Neural cell (in vitro differentiated cells): ENCODE measurements around the gene FEM1B. TPM values are rescaled to one million over a fixed set of nuclear protein-coding genes. Genes with fewer than 3 reads are reported as not detected.
"Not testable (repeated sequence)": the region's sequence is repeated elsewhere in the genome, so short reads cannot be mapped to it uniquely, and the experiment has no call there.

Source experiments
- H2AFZ ChIP-seq: fragments of 200-600, 300-800 bp; sonication (generic), shearing (Covaris generic); 2 replicates; pipeline ENCODE4 v1.6.0; 2014; ENCODE audit warnings: low read depth, mild to moderate bottlenecking, antibody characterized with exemption, low read length, moderate library complexity
- H3F3A ChIP-seq: fragments of 200-600 bp; shearing (Covaris generic); 2 replicates; pipeline ENCODE4 v1.6.1; 2016; ENCODE audit warnings: mild to moderate bottlenecking, moderate library complexity, mixed read lengths, antibody characterized with exemption, low read length; ENCODE audit not compliant: insufficient read depth, poor library complexity, severe bottlenecking
- H3K27ac ChIP-seq: fragments of 200-600, 300-800 bp; sonication (generic), shearing (Covaris generic); 2 replicates; pipeline ENCODE4 v1.5.1; 2014; ENCODE audit warnings: mild to moderate bottlenecking, low read length, moderate library complexity
- H3K27me3 ChIP-seq: fragments of 300-800, 200-600 bp; sonication (generic), shearing (Covaris generic); 2 replicates; pipeline ENCODE4 v1.6.0; 2014; ENCODE audit warnings: mild to moderate bottlenecking, low read depth, low read length, moderate library complexity; ENCODE audit not compliant: insufficient read depth
- H3K36me3 ChIP-seq: fragments of 300-800, 200-600 bp; sonication (generic), shearing (Covaris generic); 2 replicates; pipeline ENCODE4 v1.5.1; 2014; ENCODE audit warnings: mild to moderate bottlenecking, antibody characterized with exemption, low read length, moderate library complexity; ENCODE audit not compliant: insufficient read depth
- H3K4me2 ChIP-seq: fragments of 300-800, 200-600 bp; sonication (generic), shearing (Covaris generic); 2 replicates; pipeline ENCODE4 v1.6.0; 2014; ENCODE audit warnings: mild to moderate bottlenecking, low read length
- H3K4me3 ChIP-seq: fragments of 300-800, 200-600 bp; sonication (generic), shearing (Covaris generic); 2 replicates; pipeline ENCODE4 v1.5.1; 2014; ENCODE audit warnings: mild to moderate bottlenecking, low read length, moderate library complexity
- H3K79me2 ChIP-seq: fragments of 200-600 bp; shearing (Covaris generic); replicated peaks from 2 replicates; pipeline ENCODE4 v1.6.0; 2014; ENCODE audit warnings: mild to moderate bottlenecking, low read length, moderate library complexity; ENCODE audit not compliant: insufficient read depth
- H3K9ac ChIP-seq: fragments of 300-800, 200-600 bp; sonication (generic), shearing (Covaris generic); 2 replicates; pipeline ENCODE4 v1.6.1; 2016; ENCODE audit warnings: mild to moderate bottlenecking, low read length, mixed read lengths
- H3K9me2 ChIP-seq: fragments of 200-600 bp; shearing (Covaris generic); 2 replicates; pipeline ENCODE4 v1.6.1; 2016; ENCODE audit warnings: mild to moderate bottlenecking, low read length, mixed read lengths; ENCODE audit not compliant: insufficient read depth
- H3K9me3 ChIP-seq: fragments of 200-600, 300-800 bp; sonication (generic), shearing (Covaris generic); 2 replicates; pipeline ENCODE4 v1.6.1; 2016; ENCODE audit warnings: mild to moderate bottlenecking, mixed run types, low read length, moderate library complexity, mixed read lengths
- H4K20me1 ChIP-seq: fragments of 200-600 bp; shearing (Covaris generic); 2 replicates; pipeline ENCODE4 v1.6.1; 2016; ENCODE audit warnings: mild to moderate bottlenecking, mixed run types; ENCODE audit not compliant: insufficient read depth
- EP300 ChIP-seq: fragments of 450-650 bp; conservative IDR thresholded peaks from 2 replicates; pipeline ENCODE4 v1.6.1; 2014; ENCODE audit warnings: antibody characterized with exemption, mild to moderate bottlenecking, moderate library complexity; ENCODE audit not compliant: poor library complexity, severe bottlenecking
- EZH2 ChIP-seq: fragments of 200-600, 300-800 bp; shearing (Covaris generic), sonication (generic); IDR thresholded peaks from 2 replicates; pipeline ENCODE4 v1.6.1; 2014; ENCODE audit warnings: antibody characterized with exemption, low read length, borderline replicate concordance, mild to moderate bottlenecking; ENCODE audit not compliant: insufficient read depth, poor library complexity, severe bottlenecking
- MXI1 ChIP-seq: fragments of 450-650 bp; conservative IDR thresholded peaks from 2 replicates; pipeline ENCODE4 v1.6.1; 2014; ENCODE audit warnings: antibody characterized with exemption, mild to moderate bottlenecking; ENCODE audit not compliant: poor library complexity, severe bottlenecking
- POLR2AphosphoS5 ChIP-seq: IDR thresholded peaks from 2 replicates; pipeline ENCODE4 v1.6.1; 2012
- RAD21 ChIP-seq: fragments of 450-650 bp; conservative IDR thresholded peaks from 2 replicates; pipeline ENCODE4 v1.6.1; 2014; ENCODE audit warnings: antibody characterized with exemption, mild to moderate bottlenecking, moderate library complexity
- SMC3 ChIP-seq: fragments of 450-650 bp; conservative IDR thresholded peaks from 2 replicates; pipeline ENCODE4 v1.6.1; 2014; ENCODE audit warnings: antibody characterized with exemption, mild to moderate bottlenecking, moderate library complexity; ENCODE audit not compliant: poor library complexity
- TAF1 ChIP-seq: IDR thresholded peaks from 2 replicates; pipeline ENCODE4 v1.6.1; 2012; ENCODE audit warnings: low read depth
- polyA plus RNA-seq: library from polyadenylated mRNA; depleted of rRNA; stranded (reverse); fragments of >200 nt; gene quantifications from 2 replicates; pipeline ENCODE4 v1.2.3, GENCODE V29; 2014
- TF ChIP-seq, protein P1 (sequence below): fragments of 450-650 bp; IDR thresholded peaks from 2 replicates; pipeline ENCODE4 v1.5.1; 2014; ENCODE audit warnings: antibody characterized with exemption, mild to moderate bottlenecking, moderate library complexity; ENCODE audit not compliant: poor library complexity, severe bottlenecking
- TF ChIP-seq, protein P2 (sequence below): IDR thresholded peaks from 2 replicates; pipeline ENCODE4 v1.6.1; 2012; ENCODE audit warnings: borderline replicate concordance

The FEM1B gene
- polyA plus RNA-seq, 1 donor from 2014 or later, result 58.0 TPM

DNA sequence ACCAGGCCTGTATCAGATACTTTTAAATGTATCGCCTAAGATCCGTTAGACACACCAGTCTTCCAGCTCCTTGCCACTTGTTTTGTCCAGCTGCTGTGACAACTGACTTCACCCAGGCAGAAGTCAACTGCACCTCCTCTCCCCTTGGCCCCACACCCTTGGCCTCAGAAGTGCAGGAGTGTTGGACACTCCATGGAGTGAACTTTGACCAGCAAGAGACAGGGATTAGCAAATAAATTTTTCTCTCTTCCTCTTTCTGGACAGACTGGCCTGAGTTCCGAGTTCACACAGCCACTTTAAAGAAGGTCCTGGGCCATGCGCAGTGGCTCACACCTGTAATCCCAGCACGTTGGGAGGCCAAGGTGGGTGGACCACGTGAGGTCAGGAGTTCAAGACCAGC lies 45.1 kb upstream of the FEM1B start:
- H3F3A ChIP-seq, result no peaks in the 10 kb centered on the region
- no peak overlapping the region for H3K4me3 ChIP-seq
- H3K27me3 ChIP-seq, result no peaks in the 10 kb centered on the region
- H3K36me3 ChIP-seq, result no peaks in the 10 kb centered on the region
- no peak overlapping the region for H2AFZ ChIP-seq
- H3K9me2 ChIP-seq, result no peaks in the 10 kb centered on the region
- no peak overlapping the region for H3K27ac ChIP-seq
- H3K9me3 ChIP-seq, result no peaks in the 10 kb centered on the region
- TF ChIP-seq POLR2AphosphoS5 (no peak), RAD21 (no peak), EP300 (no peak), MXI1 (no peak), SMC3 (no peak), EZH2 (no peak), TAF1 (no peak)
- TF ChIP-seq, protein P1, sequence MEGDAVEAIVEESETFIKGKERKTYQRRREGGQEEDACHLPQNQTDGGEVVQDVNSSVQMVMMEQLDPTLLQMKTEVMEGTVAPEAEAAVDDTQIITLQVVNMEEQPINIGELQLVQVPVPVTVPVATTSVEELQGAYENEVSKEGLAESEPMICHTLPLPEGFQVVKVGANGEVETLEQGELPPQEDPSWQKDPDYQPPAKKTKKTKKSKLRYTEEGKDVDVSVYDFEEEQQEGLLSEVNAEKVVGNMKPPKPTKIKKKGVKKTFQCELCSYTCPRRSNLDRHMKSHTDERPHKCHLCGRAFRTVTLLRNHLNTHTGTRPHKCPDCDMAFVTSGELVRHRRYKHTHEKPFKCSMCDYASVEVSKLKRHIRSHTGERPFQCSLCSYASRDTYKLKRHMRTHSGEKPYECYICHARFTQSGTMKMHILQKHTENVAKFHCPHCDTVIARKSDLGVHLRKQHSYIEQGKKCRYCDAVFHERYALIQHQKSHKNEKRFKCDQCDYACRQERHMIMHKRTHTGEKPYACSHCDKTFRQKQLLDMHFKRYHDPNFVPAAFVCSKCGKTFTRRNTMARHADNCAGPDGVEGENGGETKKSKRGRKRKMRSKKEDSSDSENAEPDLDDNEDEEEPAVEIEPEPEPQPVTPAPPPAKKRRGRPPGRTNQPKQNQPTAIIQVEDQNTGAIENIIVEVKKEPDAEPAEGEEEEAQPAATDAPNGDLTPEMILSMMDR, result no peak
- TF ChIP-seq, protein P2, sequence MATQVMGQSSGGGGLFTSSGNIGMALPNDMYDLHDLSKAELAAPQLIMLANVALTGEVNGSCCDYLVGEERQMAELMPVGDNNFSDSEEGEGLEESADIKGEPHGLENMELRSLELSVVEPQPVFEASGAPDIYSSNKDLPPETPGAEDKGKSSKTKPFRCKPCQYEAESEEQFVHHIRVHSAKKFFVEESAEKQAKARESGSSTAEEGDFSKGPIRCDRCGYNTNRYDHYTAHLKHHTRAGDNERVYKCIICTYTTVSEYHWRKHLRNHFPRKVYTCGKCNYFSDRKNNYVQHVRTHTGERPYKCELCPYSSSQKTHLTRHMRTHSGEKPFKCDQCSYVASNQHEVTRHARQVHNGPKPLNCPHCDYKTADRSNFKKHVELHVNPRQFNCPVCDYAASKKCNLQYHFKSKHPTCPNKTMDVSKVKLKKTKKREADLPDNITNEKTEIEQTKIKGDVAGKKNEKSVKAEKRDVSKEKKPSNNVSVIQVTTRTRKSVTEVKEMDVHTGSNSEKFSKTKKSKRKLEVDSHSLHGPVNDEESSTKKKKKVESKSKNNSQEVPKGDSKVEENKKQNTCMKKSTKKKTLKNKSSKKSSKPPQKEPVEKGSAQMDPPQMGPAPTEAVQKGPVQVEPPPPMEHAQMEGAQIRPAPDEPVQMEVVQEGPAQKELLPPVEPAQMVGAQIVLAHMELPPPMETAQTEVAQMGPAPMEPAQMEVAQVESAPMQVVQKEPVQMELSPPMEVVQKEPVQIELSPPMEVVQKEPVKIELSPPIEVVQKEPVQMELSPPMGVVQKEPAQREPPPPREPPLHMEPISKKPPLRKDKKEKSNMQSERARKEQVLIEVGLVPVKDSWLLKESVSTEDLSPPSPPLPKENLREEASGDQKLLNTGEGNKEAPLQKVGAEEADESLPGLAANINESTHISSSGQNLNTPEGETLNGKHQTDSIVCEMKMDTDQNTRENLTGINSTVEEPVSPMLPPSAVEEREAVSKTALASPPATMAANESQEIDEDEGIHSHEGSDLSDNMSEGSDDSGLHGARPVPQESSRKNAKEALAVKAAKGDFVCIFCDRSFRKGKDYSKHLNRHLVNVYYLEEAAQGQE, result no peak
- H4K20me1 ChIP-seq, result no peaks in the 10 kb centered on the region
- no peak overlapping the region for H3K4me2 ChIP-seq
- no peak overlapping the region for H3K9ac ChIP-seq
- H3K79me2 ChIP-seq, result no peaks in the 10 kb centered on the region

DNA sequence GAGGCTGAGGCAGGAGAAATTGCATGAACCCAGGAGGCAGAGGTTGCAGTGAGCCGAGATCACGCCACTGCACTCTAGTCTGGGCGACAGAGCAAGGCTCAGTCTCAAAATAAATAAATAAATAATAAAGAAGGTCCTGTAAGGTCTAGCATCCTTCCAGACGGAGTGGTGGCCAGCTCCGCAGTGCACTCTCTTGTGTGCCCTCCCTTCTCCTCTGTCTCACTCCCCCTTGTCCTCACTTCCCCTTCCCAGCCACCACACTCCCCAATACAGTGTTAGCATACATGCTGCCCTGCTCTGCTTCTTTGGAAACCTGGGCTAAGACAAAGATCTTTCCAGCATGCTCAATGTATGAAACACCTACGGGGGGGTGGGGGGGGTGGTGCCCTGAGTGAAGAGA lies 44.6 kb upstream of the FEM1B start:
- H3K27ac ChIP-seq, result no peak overlapping the region
- no peak for TF ChIP-seq EP300
- no peak overlapping the region for H3K4me3 ChIP-seq

DNA sequence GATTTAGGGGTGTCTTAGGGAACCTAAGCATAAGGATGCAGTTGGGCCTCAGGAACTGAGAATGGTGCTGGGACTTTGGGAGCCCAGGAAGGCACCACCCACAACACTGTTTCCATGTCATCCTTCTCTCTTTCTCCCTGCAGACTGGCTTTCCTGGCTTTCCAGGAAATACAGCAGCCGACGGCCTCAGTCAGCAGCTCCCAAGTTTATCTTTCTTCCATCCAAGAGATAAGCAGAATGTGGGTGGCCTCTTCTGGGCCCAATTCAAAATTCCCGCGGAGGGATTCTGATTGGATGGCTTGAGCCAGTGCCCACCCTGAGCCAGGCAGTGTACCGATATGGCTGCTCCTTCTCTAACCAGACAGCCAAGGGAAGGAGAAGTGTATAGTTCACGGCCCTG lies 43.5 kb upstream of the FEM1B start:
- H3F3A ChIP-seq, result no peaks in the 10 kb centered on the region
- no peak overlapping the region for H3K9ac ChIP-seq
- H3K79me2 ChIP-seq, result no peaks in the 10 kb centered on the region
- no peak overlapping the region for H2AFZ ChIP-seq
- H3K27ac ChIP-seq, result no peak overlapping the region
- no peaks in the 10 kb centered on the region for H4K20me1 ChIP-seq
- H3K4me3 ChIP-seq, result no peak overlapping the region
- no peaks in the 10 kb centered on the region for H3K9me3 ChIP-seq
- H3K27me3 ChIP-seq, result no peaks in the 10 kb centered on the region
- no peaks in the 10 kb centered on the region for H3K9me2 ChIP-seq
- no peak overlapping the region for H3K4me2 ChIP-seq
- TF ChIP-seq, protein P2, result no peak
- TF ChIP-seq SMC3, result no peak
- TF ChIP-seq POLR2AphosphoS5, result no peak
- no peaks in the 10 kb centered on the region for H3K36me3 ChIP-seq

More for the DNA sequence above, 44.6 kb upstream of the FEM1B start:
- no peaks in the 10 kb centered on the region for H3K79me2 ChIP-seq
- H3K4me2 ChIP-seq, result no peak overlapping the region
- H3K36me3 ChIP-seq, result no peaks in the 10 kb centered on the region
- H3K27me3 ChIP-seq, result no peaks in the 10 kb centered on the region
- H3F3A ChIP-seq, result no peaks in the 10 kb centered on the region
- H3K9ac ChIP-seq, result no peak overlapping the region
- no peaks in the 10 kb centered on the region for H3K9me3 ChIP-seq
- H3K9me2 ChIP-seq, result no peaks in the 10 kb centered on the region
- no peak overlapping the region for H2AFZ ChIP-seq
- no peaks in the 10 kb centered on the region for H4K20me1 ChIP-seq

DNA sequence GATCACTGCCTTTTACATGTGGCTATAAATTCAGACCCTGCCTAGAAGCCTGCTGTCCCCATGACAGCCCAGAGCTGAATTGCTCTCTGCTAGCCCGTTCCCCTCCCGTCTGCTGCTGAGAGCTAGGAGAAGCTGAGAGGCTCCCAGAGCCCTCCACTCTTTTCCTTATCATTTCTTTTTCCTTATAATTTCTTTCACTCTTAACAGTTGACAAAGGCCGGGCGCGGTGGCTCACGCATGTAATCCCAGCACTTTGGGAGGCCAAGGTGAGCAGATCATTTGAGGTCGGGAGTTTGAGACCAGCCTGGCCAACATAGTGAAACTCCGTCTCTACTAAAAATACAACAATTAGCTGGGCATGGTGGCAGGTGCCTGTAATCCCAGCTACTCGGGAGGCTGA lies 43.0 kb upstream of the FEM1B start:
- H3K4me3 ChIP-seq, H3F3A ChIP-seq, H3K27me3 ChIP-seq, H3K9me3 ChIP-seq, H2AFZ ChIP-seq, H3K27ac ChIP-seq, H3K36me3 ChIP-seq, H4K20me1 ChIP-seq, H3K4me2 ChIP-seq, H3K9ac ChIP-seq, H3K79me2 ChIP-seq, H3K9me2 ChIP-seq: not testable (repeated sequence)
